Activated CD4-positive, alpha-beta T cell treated with anti-CD3 and anti-CD28 coated beads for 4 hours (primary cell): ENCODE measurements around the gene PLXNA4.

Experiments used
- DNase-seq, 2 donors: peaks; one replicate each; pipeline ENCODE4 v3.0.0-alpha.2; 2020

PLXNA4 gene

DNA sequence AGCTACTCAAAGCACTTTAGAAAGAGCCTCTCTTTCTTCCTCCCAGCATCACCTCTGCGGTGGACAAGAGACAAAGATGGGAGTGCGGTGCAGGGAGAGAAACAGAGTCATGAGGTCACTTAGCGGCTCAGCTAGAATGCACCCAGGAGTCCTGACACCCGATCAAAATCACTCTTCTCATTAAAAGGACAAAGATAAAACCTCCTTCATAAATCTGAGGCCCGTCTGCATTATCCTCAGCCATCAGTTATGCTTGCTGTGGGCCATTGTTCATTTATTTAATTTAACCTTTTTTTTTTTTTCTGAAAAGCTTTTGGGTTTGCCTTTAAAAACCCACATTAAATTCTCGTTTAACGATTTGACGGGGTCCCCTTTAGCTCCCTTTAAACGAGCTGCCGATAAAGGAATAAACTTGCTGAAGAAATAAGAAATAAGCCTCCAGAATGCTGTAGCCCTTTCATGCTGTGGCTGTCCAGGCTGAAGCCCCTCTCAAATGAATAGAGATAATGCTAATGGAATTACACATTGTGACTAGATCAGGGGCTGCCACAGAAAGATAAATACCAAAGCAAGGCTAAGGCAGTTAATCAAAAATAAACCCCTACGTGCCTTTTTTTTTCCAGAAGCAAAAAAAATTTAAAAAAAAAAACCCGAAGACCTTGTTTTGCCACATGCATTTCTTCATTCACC lies 16.1 kb upstream of the PLXNA4 start:
- no peak for DNase-seq

DNA sequence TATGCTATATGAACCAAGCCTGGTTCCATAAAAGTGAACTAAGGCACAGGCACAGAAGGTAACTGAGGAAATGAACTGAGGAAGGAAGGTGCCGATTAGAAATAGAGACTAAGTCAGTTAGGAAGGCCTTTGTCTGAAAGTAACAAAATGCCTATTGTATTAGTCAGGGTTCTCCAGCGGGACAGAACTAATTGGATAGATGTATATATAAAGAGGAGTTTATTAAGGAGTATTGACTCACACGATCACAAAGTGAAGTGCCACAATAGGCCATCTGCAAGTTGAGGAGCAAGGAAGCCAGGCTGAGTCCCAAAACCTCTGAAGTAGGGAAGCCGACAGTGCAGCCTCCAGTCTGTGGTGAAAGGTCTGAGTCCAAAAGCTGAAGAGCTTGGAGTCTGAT lies 13.9 kb upstream of the PLXNA4 start:
- no peak for DNase-seq

DNA sequence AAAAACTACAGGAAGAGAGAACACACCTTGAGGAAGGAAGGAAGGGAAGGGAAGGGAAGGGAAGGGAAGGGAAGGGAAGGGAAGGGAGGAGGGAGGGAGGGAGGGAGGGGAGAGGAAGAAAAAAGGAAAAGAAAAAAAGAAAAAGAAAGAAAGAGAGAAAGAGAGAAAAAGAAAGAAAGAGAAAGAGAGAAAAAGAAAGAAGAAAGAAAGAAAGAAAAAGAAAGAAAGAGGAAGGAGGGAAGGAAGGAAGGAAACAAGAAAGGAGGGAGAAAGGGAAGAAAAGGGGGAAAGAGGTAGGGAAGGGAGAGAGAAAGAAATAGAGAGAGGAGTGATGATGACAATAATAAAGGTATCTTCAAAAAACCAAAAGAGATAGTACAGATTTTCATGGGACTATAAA lies 12.3 kb upstream of the PLXNA4 start:
- no peak for DNase-seq

DNA sequence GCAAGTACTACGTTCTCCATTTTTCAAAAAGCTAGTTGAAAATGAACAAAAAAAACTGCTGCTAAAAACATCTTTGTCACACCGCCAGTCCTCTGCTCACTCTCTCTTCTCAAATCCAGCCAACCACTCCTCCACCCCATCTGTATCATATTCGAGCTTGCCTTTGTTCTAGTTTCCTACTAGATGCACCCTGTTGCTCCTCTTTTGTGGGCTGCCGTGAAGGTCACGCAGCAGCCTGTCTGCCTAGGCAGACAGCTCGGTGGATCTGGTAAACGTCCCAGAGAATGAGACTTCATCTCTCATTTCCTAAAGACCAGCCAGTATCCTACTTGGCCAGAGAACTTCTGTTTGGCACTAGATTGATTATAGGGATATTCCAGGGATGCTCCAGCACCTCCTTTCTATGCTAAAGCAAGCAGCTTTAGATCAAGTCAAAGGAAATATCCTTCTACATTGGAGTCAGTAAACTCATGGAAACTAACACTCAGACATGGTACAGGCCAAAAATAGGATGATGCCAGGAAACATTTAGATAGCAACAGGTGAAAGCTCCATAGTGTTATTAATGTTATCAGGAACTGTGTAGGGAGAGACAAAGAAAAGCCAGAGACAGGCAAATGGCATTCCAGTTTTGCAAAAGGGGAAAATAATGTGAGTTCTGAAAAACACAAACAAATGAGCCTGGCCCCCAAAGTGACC lies 8.7 kb upstream of the PLXNA4 start:
- DNase-seq: no peak

DNA sequence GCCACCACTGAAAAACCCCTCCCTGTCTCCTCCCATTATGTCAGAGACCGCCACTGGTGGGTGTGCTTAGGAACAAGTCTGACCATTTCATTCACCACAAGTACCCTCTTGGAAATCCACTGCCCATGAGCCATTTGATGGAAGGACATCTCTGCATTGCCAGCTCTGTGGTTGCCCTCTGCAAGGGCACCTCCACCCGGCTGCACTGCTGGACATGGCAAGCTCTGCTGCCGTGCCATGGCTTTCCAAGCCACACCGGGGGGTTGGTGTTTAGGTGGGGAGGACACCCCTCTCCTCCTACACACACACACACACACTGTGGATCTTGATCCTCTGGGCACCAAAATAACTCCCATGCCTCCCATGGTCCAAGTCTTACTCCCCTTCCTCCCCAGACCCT lies 5.2 kb upstream of the PLXNA4 start:
- DNase-seq: no peak

DNA sequence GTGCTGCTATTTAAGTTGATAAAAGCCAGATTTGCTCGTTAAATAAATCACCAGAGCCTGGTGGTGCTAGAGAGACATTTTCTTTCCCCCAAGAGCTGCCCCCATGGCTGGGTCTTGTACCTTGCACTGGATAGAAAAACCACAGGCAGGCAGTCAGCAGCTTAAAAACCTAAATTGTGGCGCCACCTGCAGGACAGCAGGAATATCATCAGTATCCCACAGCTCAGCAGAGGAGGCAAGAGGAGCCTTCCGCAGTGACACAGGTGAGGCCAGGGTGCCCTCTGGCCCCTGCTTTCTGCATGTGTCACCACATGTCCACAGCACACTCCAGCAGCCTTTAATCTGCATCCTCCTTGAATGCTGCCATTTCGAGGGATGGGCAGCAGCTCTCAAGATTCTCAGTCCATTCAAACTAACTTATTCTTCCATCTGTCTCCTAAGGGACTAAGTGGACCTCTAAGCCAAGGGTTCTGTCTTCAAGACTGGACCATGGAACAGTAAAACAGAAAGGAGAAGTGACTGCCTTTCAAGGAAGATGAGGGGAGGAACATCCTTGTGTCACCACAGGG lies 4.5 kb upstream of the PLXNA4 start:
- DNase-seq: peak; percentile 59 to 62

DNA sequence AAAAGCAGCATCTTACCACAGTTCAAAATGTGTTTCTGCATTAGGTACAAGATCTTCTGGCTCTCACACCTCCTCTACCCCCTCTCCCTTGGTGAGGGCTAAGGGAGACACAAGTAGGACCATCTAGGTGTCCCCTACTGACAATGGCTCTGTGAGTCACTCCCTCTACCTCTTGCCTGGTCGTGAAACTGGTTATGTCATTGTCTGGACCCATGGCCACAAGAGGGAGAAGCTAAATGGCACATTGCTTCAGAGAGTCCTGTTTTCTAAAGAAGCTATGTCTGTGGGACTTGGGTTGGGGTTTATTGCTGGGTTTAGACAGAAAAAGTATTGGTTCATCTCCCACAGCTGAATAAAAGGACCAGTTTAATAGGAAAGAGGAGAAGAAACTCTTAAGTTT lies 4.0 kb upstream of the PLXNA4 start:
- no peak for DNase-seq

DNA sequence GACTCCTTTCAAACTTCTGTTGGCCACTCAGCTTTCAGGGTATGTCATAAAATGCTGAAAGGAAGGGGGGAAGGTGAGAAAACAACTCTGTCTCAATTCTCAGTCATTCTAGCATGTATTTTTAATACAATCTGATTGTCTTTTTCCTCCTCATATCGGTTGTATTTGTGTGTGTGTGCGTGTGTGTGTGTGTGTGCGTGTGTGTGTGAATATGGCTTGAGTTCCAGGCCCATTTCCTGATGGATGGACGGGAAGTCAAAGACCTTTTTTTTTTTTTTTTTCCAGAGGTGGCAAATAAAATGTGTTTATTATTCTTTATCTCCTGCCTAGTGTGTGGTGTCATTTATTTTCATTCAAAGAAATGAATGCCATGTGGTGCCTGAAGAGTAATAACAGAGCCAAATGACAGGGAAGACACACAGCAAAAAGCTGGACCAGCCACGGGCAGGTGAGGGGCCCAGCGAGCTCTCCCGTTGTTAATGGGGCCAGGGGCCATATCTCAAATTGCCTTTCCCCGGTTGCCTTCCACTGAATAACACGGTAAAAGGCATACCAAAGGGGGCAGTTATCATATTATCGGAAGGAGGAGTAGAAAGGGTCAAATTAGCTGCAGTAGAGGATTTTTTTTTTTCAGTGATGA lies 3.1 kb upstream of the PLXNA4 start:
- no peak for DNase-seq

DNA sequence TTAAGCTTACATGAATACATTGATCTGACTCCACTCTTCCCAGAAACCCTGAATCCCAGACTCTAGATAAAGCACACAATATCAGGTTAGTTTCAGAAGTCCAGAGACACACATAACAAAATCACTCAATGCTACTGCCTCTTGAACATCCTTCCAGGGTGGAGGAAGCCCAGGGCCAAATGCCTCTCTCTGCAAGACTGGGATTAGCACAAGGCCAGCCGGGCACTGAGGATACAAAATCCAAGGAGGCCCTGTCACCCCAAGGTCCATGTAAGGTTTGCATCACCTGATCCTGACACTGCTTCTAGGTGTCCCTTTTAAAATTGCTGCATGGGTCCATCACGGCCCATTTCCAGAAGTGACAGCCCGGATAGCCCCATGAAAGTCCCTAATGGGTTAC lies 2.6 kb upstream of the PLXNA4 start:
- DNase-seq: no peak

DNA sequence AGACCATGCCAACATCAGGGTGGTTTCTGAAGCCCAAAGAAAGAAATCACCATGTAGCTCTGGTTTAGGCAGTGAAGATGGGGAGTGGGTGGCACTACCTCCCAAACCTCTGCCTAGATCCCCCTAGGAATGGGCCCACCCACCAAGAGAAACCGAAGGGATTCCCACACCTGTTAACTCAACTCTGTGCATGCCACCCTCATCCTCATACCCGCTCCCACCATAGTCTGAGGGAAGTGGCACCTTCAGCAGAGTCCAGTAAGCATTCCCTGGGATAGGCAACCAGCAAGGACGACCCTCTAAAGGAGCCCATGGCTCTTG lies 1.7 kb upstream of the PLXNA4 start:
- no peak for DNase-seq

DNA sequence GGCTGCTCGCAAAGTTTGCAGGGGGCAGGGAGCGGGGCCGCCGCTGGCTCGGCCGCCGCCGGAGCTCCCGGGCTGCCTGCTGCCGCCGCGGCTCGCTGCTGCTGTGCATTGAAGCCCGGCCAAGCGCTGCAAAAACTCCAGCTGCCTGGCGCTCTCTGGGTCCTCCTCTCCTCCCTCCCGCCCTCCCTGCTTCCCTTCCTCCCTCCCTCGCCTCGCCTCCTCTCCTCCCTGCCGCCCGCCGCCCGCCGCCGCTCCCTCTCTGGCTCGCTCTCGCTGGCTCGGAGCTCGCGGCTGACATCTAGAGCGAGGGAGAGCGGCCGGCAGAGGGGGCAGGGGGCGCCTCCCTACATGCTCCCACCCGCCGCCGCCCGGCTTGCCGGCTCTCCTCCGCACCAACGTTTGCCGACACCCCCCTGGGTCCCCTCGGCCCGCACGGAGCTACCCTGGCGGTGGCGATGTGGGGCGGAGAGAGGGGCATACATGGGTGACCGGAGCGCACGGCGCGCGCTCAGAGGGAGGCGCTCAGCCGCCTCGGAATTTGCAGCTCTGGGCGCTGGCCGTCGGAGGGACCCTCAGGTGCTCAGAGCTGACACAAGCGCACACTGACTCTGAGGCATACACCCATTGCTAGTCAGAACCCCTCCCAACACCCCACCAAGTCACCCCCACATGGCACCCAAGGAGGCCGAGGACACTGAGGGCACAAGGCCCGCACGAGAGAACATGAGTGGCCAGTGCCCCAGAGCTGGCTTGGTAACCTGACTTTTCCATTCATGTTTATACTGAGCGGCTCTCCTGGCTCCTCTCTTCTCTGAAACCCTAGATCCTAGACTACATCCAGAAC lies 1.2 kb upstream of the PLXNA4 start:
- DNase-seq: no peak

DNA sequence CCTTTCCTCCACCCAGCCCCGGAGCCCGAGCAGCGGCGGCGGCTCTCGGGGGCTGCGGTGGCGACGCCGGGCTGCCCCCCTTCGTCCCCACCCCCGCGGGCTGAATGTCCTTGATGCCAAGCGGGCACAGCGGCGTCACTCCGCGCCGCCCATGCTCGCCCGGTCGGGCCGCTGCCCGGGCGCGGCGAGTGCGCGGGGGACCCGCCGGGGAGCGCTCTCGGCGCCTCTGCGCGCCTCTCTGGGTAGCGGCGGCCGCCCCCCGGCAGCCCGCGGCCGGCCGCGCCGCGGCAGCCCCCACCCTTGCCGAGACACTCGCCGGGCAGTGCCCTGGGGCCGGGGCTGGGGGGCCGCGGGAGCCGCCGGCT lies 433 bp upstream of the PLXNA4 start:
- DNase-seq: no peak

DNA sequence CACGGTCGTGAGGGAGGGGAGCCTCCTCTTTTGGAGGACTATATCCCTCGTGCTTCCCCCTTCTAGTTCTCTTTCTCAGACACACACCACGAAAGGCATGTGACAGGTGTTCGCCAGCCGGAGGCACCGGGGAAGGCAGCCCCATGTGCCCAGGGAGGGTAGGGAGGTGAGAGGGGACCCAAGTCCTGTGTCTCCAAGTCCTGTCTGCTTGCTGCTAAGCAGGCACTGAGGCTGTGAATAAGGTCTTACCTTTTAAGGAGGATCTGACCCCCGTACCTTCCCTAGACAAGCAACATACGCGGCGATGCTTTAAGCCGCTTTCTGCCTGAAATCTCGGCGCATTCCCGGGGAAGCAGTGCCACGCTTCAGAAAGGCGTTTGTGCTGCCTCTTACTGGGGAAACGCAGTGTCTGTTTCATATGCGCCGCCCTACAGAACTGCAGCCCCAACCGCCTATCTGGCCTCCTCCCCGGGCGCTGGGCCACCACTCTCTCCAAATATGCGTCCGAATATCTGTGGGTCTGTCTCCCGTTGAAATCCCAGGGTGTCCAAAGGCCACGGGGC lies 770 bp downstream of the PLXNA4 start:
- no peak for DNase-seq

DNA sequence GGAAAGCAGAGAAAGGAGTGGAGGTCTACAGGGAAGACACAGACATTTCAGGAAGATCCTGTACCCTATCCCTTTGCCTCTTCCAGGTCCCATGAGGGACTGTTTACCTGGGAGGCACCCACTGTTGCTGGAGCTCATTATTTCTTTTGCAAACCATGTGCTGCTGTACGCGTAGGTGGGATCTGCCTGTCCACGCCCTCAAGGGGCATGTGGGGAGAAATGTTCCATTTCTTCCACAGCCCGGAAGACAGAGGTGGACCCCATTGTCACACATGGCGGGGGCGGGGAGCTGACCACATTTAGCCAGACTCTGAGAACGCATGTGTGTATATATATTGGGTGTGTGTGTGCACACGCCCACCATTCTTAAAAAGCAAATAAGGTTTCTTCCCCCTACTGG lies 2.0 kb downstream of the PLXNA4 start:
- DNase-seq: peak in 1 of 2 donors; percentile 15

DNA sequence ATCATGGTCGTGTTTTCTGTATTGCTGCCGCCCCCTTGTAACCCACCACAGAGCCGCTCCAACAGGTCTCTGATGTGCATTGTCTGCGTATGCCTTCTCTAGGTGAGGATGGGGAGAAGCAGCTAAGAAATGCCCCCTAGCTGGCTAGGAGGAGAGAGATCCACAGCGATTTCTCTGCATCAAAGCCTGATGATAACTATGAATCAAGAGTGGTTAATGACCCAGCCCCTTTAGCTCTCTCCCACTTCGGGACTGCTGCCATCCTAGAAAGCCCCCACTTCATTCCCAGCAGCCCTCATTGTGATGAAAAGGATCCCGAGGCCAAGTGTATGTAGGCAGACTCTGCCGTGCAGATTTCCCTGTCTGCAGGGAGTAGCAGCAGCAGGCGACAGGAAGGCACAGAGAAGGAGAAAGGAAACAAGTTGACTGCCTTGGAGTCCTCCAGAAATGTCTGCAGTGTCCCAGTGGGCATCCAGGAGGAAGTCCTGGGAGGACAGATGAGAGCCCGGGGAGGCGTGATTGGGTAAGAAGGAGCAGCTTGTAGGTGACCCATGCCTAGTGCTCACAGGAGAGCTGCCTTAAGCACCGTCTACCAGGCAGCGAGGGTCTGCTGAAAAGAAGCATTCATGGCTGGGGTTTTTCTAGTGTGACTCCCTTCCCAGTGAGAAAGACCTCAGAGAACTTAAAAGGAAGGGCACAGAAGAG lies 2.9 kb downstream of the PLXNA4 start:
- DNase-seq: no peak

DNA sequence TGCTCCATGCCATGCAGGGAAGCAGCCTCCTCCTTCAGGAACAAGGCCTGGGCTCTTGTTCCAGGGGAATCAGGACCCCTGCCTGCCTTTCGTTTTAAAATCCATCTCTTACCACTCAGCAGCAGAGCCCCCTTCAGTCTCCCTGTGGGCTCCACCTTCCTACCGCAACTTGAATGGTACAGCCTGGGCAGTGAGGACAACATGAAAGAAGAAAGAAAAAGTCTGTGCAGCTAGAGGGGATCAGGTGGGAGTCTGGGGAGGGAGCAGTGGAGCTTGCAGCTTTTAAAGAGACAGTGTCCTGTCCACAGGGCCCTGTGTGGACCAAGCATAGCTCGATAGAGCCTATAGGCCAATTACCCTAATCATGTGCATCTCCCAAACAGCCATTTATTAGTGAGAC lies 3.7 kb downstream of the PLXNA4 start:
- DNase-seq: no peak

DNA sequence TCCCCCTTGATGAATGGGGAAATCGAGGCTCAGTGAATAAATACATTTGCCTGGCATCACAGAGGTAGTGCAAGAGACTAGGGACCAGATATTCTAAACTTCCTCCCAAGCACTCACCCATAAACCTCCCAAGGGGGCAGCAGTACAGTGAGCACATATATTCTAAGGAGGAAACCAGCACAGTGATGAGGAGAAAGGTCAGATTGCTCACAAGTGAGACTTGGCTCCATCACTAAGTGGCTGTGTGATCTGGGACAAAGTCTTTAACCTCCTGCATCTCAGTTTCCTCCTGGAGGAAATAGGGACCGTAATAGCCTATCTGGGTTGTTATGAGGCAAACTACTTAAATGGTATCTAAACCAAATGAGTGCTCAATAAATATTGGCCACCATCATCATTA lies 4.3 kb downstream of the PLXNA4 start:
- no peak for DNase-seq

DNA sequence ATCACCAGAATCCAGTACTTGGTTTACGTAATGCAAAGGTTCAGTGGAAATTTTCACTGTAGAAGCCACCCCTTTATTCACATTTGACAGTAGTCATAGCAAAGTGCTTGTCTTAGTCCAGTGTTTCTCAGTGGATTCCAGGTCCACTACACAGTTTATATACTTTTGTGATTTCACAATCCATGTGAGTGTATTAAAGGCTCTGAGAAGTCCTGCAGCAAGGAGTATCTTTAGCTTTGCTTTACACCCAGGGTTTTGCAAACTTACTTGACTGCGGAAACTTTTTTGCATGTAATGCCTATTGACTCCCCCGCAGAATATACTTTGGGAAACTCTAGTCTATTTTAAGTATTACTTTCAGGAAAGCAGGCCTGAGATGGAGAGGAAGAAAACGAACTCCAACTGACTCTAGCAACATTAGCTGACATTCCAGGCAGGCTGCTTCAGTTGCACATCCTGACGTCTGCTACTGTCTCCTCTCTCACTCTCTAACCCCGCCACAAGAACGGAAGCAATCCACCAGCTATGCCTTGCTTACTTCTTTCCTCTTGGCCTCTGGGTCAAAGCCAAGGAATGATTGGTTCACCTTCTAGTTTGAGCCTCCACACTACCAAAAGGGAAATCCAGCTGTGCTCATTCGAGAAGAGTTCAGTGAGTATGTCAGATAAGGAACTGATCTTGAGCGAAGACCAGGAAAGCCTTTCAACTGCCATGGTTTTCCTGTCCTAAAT lies 6.2 kb downstream of the PLXNA4 start:
- no peak for DNase-seq

DNA sequence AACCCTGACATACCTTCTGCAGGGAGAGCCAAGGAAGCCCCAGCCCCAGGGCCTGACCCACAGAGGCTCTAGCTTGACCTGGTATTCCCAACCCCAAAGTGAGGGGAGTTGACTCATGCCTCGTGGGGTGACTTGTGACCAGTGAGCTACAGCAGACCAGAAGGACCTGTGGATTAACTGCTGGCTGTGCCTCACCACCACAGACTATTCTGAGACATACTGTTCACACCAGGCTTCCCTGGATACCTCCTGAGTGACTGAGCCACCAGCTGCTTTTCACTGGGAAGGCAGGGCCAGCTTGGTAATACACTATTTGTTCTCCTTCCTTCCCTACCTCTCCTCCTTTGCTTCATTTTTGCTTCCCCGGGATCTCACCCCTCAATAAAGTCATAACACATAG lies 7.3 kb downstream of the PLXNA4 start:
- DNase-seq: no peak

DNA sequence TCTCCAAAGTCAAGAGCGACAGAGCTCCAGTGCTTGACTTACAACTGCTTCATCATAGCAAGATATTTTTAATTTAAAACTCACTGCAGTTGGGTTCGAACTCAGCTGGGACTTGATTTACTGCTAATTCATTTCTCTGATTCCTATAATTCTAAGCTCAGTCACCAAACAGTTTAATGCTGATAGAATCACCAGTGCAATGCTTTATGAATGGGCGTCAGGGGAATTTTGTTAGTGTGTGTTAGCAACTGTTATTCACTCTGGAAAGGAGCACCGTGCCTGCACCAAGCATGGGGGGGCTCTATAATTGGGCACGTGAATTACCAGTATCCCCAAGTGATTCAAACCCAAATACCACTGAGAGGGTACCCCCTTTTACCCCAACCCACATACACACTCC lies 10.4 kb downstream of the PLXNA4 start:
- no peak for DNase-seq

DNA sequence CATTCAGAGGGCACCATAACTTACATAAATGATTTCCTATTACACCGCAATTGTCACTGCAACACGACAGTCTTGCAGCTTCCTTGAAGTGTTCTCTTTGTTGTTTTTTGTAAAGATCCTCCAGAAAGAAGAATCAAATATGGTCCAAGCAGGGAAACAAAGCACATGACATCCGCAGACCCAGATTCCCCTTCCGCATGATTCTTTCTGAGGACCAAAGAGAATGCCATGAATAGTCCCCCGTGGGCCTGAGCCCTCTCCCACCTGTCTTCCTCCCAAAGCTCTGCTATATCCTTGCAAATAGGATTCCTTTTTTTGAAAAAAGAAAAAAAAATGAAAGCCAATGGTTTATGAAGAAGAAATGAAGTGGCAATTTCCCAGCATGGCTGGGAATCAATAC lies 10.8 kb downstream of the PLXNA4 start:
- DNase-seq: no peak

DNA sequence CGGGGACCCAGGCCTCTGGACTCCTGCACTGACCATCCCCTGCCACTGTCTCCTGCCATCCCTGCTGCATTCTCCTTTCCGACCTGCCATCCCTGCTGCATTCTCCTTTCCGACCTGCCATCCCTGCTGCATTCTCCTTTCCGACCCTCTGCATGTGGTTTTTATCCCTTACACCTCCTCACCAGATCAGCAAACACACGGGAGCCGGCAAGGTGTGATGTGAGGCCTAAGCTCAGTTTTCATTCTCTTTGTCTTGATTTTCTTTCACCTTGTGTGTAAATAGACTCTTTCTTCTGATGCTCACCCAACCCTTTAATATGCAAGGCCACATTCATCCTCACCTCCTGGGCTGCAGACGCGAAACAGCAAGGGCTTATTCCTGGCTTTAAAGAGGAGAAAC lies 11.4 kb downstream of the PLXNA4 start:
- no peak for DNase-seq
